ENCODE data around the gene EDA.
A peak's percentile ranks its signal among the peaks of the same experiment; 100 is the strongest.

Gene EDA

DNA sequence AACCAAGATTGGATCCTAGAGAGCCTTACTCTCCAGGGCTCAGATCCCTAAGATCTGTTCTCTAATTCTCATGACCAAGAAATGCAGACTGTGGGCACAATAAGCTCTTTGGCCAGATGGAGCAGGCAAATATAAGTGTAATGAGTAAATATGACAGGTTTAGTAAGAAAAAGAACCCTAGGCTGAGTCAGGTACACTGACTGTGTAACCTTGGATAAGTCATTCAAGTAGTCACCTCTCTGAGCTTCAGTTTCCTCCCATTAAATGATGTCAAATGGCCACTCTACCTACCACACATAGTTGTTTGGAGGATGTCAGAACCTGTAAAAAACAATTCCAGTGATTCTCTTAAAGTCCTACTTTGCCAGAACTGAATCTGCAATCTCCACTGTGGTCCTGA, 8.3 kb upstream of the EDA start:
- TF ChIP-seq, protein P1, sequence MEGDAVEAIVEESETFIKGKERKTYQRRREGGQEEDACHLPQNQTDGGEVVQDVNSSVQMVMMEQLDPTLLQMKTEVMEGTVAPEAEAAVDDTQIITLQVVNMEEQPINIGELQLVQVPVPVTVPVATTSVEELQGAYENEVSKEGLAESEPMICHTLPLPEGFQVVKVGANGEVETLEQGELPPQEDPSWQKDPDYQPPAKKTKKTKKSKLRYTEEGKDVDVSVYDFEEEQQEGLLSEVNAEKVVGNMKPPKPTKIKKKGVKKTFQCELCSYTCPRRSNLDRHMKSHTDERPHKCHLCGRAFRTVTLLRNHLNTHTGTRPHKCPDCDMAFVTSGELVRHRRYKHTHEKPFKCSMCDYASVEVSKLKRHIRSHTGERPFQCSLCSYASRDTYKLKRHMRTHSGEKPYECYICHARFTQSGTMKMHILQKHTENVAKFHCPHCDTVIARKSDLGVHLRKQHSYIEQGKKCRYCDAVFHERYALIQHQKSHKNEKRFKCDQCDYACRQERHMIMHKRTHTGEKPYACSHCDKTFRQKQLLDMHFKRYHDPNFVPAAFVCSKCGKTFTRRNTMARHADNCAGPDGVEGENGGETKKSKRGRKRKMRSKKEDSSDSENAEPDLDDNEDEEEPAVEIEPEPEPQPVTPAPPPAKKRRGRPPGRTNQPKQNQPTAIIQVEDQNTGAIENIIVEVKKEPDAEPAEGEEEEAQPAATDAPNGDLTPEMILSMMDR (IDR thresholded peaks at IDR 0.05; ENCODE audit: low read depth, low read length): no peak
- no peak overlapping the region for H3K4me3 ChIP-seq (replicated peaks in 1 of 2; ENCODE audit: low read depth in 2 of 2, low read length in 2 of 2)
- DNase-seq (ENCODE audit: low read depth in 2 of 2): no peak

DNA sequence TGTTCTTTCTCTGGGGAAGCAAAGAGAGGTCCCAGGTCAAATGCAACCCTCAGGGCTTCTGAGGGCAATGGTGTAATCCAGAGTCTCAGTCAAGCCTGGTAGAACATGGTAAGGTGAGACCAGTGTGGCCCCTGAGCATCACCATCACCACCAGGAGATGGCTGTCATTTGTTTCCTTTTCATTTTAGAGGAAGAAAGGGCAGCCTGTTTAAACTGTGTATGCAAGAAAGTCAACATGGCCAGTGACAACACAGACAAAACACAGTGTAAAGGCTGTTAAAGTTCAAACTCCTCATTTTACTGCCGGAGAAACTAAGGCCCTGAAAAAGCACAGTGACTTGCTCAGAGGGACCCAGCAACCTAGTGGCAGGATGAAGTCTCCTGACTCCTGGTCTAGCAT, 2.0 kb upstream of the EDA start:
- no peak overlapping the region for H3K4me3 ChIP-seq (replicated peaks in 1 of 2; ENCODE audit: low read depth in 2 of 2, low read length in 2 of 2)
- TF ChIP-seq, protein P1 (IDR thresholded peaks at IDR 0.05; ENCODE audit: low read depth, low read length): no peak
- DNase-seq (ENCODE audit: low read depth in 2 of 2): no peak

DNA sequence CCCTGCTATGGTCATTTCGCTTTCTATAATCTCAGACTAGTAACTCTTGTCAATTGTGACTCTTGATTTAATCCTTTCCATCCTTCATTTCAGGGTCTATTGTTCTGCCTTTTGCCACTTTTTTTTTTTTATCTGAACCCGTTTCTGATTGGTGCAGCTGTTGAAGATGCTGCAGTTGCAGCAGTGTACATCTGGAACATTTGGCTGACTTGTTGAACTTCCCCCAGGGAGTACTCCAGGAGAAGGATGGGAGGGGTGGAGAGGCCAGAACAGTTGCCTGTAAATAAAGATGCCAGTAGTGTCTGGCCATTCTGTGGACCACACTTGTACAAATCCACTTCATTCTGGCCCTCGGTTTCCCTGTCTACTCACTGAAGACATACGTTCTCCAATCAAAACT, 1.0 kb upstream of the EDA start:
- no peak overlapping the region for H3K4me3 ChIP-seq (replicated peaks in 1 of 2; ENCODE audit: low read depth in 2 of 2, low read length in 2 of 2)
- TF ChIP-seq, protein P1 (IDR thresholded peaks at IDR 0.05; ENCODE audit: low read depth, low read length): no peak
- DNase-seq (ENCODE audit: low read depth in 2 of 2): peak in 1 of 2 donors; percentile 44

DNA sequence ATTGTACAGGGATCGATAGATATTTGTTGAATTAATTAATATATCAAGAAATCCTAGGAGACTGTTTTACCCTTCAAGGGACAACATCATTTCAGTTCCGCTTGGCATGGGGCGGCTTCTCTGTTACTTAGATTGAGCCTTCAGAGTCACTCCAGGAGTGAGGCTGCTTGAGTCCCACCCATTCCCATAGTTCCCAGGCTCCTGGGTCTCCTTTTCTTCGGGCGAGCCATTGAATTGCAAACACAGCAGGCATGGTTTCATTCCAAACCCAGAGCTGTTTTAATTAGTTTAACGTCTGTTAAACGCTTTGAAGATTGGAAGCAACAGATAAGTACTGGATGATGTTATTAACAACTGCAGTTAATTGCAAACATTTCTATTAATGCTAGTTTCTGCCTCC, 571 bp upstream of the EDA start:
- no peak overlapping the region for H3K4me3 ChIP-seq (replicated peaks in 1 of 2; ENCODE audit: low read depth in 2 of 2, low read length in 2 of 2)
- TF ChIP-seq, protein P1 (IDR thresholded peaks at IDR 0.05; ENCODE audit: low read depth, low read length): no peak
- no peak for DNase-seq (ENCODE audit: low read depth in 2 of 2)

DNA sequence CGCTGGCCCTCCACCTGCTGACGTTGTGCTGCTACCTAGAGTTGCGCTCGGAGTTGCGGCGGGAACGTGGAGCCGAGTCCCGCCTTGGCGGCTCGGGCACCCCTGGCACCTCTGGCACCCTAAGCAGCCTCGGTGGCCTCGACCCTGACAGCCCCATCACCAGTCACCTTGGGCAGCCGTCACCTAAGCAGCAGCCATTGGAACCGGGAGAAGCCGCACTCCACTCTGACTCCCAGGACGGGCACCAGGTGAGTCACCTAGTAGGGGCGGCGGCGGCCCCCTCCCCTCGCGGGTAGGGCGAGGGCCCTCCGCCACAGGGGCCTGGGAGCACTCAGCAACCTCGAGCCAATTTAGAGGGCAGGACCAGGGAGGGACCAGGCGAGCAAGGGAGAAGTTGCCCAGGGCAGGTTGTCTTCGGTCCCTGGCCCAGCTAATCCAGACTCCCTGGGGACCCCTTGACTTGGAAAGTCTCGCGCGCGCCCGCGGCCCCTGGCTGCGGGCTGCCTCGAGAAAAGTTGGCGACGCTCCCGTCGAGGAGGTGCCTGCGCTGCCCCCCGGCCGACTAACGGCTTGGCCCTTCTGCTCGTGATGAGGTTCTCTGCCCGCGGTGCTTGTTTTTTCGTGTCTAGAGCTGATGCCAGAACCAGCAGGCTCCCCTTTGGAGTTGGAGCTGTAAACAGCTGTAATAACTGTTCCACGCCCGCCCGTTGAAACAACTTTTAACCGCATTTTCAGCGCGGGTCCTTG, 717 bp downstream of the EDA start:
- TF ChIP-seq, protein P1 (IDR thresholded peaks at IDR 0.05; ENCODE audit: low read depth, low read length): no peak
- DNase-seq (ENCODE audit: low read depth in 2 of 2): peak in 1 of 2 donors; percentile 17
- peak overlapping the region; percentile 54 to 64 for H3K4me3 ChIP-seq (replicated peaks in 1 of 2; ENCODE audit: low read depth in 2 of 2, low read length in 2 of 2)

DNA sequence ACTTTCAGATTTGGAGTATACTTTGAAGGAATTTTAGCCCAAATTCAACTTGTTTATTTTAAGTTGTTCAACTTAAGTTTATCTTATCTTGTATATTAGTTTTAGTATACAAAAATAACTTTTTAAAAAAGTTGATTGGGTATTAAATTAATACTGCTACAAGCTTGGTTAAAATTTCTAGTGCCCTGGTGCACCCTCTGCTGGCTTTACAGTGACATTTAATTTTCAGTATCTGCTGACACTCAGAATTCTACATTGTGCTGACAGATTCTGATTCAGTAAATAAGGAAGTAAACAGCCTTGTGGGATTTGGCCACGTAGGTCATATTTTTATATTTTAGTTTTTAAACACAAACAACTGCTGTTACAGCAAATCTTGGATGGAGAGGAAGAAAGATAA, 2.9 kb downstream of the EDA start:
- H3K4me3 ChIP-seq (replicated peaks in 1 of 2; ENCODE audit: low read depth in 2 of 2, low read length in 2 of 2): no peak overlapping the region
- TF ChIP-seq, protein P1 (IDR thresholded peaks at IDR 0.05; ENCODE audit: low read depth, low read length): no peak
- peak; percentile 39 to 47 for DNase-seq (ENCODE audit: low read depth in 2 of 2)

DNA sequence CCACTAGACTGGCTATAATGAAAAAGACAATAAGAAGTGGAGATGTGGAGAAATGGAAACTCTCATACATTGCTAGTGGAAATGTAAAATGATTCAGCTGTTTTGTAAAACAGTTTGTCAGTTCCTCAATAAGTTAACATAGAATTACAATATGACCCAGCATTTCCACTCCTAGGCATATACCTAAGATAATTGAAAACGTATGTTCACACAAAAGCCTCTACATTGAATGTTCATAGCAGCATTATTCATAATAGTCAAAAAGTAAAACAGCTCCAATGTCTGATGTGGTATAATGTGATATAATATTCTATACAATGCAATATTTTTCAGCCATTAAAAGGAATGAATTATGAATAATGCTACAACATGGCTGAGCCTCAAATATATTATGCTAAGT, 10.2 kb downstream of the EDA start:
- H3K4me3 ChIP-seq (replicated peaks in 1 of 2; ENCODE audit: low read depth in 2 of 2, low read length in 2 of 2): no peak overlapping the region
- TF ChIP-seq, protein P1 (IDR thresholded peaks at IDR 0.05; ENCODE audit: low read depth, low read length): no peak
- DNase-seq (ENCODE audit: low read depth in 2 of 2): no peak

Measured in cardiac fibroblast (primary cell).